ENCODE measurements around the gene BRSK1.

The BRSK1 gene

GRCh38 chr19:55259540-55260210 lies 24.1 kb upstream of the BRSK1 start:
- TF ChIP-seq, protein P1, sequence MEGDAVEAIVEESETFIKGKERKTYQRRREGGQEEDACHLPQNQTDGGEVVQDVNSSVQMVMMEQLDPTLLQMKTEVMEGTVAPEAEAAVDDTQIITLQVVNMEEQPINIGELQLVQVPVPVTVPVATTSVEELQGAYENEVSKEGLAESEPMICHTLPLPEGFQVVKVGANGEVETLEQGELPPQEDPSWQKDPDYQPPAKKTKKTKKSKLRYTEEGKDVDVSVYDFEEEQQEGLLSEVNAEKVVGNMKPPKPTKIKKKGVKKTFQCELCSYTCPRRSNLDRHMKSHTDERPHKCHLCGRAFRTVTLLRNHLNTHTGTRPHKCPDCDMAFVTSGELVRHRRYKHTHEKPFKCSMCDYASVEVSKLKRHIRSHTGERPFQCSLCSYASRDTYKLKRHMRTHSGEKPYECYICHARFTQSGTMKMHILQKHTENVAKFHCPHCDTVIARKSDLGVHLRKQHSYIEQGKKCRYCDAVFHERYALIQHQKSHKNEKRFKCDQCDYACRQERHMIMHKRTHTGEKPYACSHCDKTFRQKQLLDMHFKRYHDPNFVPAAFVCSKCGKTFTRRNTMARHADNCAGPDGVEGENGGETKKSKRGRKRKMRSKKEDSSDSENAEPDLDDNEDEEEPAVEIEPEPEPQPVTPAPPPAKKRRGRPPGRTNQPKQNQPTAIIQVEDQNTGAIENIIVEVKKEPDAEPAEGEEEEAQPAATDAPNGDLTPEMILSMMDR (IDR thresholded peaks at IDR 0.05; ENCODE audit: control insufficient read depth, extremely low read depth, insufficient read depth): no peak
- H3K4me3 ChIP-seq (ENCODE audit: low read depth, low read length): peak overlapping the region; percentile 92
- no peak for DNase-seq (ENCODE audit: low read depth)

GRCh38 chr19:55261671-55262126 lies 22.1 kb upstream of the BRSK1 start:
- no peak overlapping the region for H3K4me3 ChIP-seq (ENCODE audit: low read depth, low read length)
- TF ChIP-seq, protein P1 (IDR thresholded peaks at IDR 0.05; ENCODE audit: control insufficient read depth, extremely low read depth, insufficient read depth): no peak
- no peak for DNase-seq (ENCODE audit: low read depth)

DNA sequence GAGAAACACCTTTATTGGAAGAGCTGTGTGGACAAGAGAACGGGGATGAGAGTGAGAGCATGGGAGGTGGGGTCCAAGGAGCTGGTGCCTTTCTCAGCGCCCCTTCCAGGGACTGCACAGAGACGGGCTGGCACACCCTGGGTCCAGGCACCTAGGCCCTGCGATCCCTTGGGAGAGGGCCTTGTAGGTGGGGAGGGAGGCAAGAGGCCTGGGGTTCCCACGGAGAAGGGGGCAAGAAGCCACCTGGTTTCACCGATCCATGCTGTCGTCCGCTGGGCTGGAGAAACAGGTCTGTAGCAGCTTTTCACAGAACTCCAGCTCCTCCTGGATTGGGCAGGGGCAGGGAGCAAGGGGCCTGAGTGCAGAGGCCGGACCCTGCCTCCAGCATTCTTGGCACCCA lies 21.4 kb upstream of the BRSK1 start:
- DNase-seq (ENCODE audit: low read depth): no peak
- TF ChIP-seq, protein P1 (IDR thresholded peaks at IDR 0.05; ENCODE audit: control insufficient read depth, extremely low read depth, insufficient read depth): no peak
- no peak overlapping the region for H3K4me3 ChIP-seq (ENCODE audit: low read depth, low read length)

GRCh38 chr19:55264531-55264930 lies 19.3 kb upstream of the BRSK1 start:
- TF ChIP-seq, protein P1 (IDR thresholded peaks at IDR 0.05; ENCODE audit: control insufficient read depth, extremely low read depth, insufficient read depth): no peak

GRCh38 chr19:55265173-55265572 lies 18.6 kb upstream of the BRSK1 start:
- TF ChIP-seq, protein P1 (IDR thresholded peaks at IDR 0.05; ENCODE audit: control insufficient read depth, extremely low read depth, insufficient read depth): no peak
- DNase-seq (ENCODE audit: low read depth): no peak
- H3K4me3 ChIP-seq (ENCODE audit: low read depth, low read length): no peak overlapping the region

More at GRCh38 chr19:55264531-55264930, 19.3 kb upstream of the BRSK1 start:
- H3K4me3 ChIP-seq (ENCODE audit: low read depth, low read length): no peak overlapping the region
- DNase-seq (ENCODE audit: low read depth): no peak

- TF ChIP-seq, protein P1 (IDR thresholded peaks at IDR 0.05; ENCODE audit: control insufficient read depth, extremely low read depth, insufficient read depth): no peak
- no peak overlapping the region for H3K4me3 ChIP-seq (ENCODE audit: low read depth, low read length)
- DNase-seq (ENCODE audit: low read depth): no peak
These were observed 17.9 kb upstream of the BRSK1 start for GRCh38 chr19:55265723-55266386.

Data from LNCaP clone FGC (cell line).